ENCODE measurements around the gene SAMMSON.

DNA sequence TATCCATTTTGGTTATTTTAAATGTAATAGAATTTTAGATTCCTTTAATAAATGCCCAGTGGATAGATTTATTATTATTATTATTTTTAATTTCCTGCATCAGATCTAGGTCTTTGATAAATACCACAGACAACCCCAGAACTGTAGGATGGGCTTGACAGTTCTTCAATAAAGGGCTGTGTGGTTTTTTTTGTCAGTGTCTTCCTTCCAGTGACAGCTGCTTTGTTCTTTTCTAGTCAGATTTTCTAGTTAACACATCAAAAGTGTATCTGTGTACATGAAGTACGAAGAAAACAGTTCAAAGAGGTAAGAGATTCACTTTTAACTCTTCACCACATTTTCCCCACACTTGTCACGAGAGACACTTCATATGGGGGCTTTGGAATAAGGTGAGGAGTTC is 120.3 kb downstream of the SAMMSON start:
- TF ChIP-seq TAF1 (IDR thresholded peaks at IDR 0.05; ENCODE audit: borderline replicate concordance, insufficient read depth, low read length) (no peak), REST (IDR thresholded peaks at IDR 0.05; ENCODE audit: insufficient read depth in 1 of 2, low read depth in 2 of 2, low read length in 2 of 2) (no peak), SIN3A (IDR thresholded peaks at IDR 0.05; ENCODE audit: borderline replicate concordance, insufficient read depth, low read length) (no peak), POLR2AphosphoS5 (IDR thresholded peaks at IDR 0.05; ENCODE audit: low read depth, low read length) (no peak), FOXP2 (optimal IDR thresholded peaks at IDR 0.05; ENCODE audit: borderline replicate concordance, extremely low read depth, extremely low read length, insufficient read depth) (no peak)
